HG03066 (cell line): ENCODE results near the gene TREM2.

Experiments
- ATAC-seq: cut with Tn5 transposase; IDR thresholded peaks from one replicate; pipeline ENCODE4 v1.9.1; 2021; ENCODE audit warnings: low read depth; ENCODE audit not compliant: unreplicated experiment

The TREM2 gene

GRCh38 chr6:41184761-41185160 lies 21.8 kb upstream of the TREM2 start:
- no peak for ATAC-seq

GRCh38 chr6:41182069-41183034 lies 19.4 kb upstream of the TREM2 start:
- no peak for ATAC-seq

GRCh38 chr6:41181566-41181965 lies 18.6 kb upstream of the TREM2 start:
- no peak for ATAC-seq

GRCh38 chr6:41179163-41179562 lies 16.2 kb upstream of the TREM2 start:
- ATAC-seq: no peak

GRCh38 chr6:41177695-41178094 lies 14.8 kb upstream of the TREM2 start:
- no peak for ATAC-seq

- ATAC-seq: no peak
Observed at GRCh38 chr6:41177287-41177686, 14.4 kb upstream of the TREM2 start.

- no peak for ATAC-seq
Observed at GRCh38 chr6:41176189-41176588, 13.3 kb upstream of the TREM2 start.

GRCh38 chr6:41175084-41175483 lies 12.2 kb upstream of the TREM2 start:
- no peak for ATAC-seq

GRCh38 chr6:41174610-41175009 lies 11.7 kb upstream of the TREM2 start:
- no peak for ATAC-seq

GRCh38 chr6:41171908-41172307 lies 9.0 kb upstream of the TREM2 start:
- no peak for ATAC-seq

GRCh38 chr6:41170547-41171160 lies 7.7 kb upstream of the TREM2 start:
- no peak for ATAC-seq

GRCh38 chr6:41167173-41167963 lies 4.5 kb upstream of the TREM2 start:
- no peak for ATAC-seq

GRCh38 chr6:41164551-41165120 lies 1.7 kb upstream of the TREM2 start:
- ATAC-seq: no peak

GRCh38 chr6:41163419-41163717 lies 452 bp upstream of the TREM2 start:
- ATAC-seq: no peak

GRCh38 chr6:41161851-41162552 lies 914 bp downstream of the TREM2 start:
- ATAC-seq: no peak

- ATAC-seq: no peak
Observed at GRCh38 chr6:41161380-41161779, 1.5 kb downstream of the TREM2 start.

- ATAC-seq: no peak
Observed at GRCh38 chr6:41160933-41161332, 2.0 kb downstream of the TREM2 start.

GRCh38 chr6:41159415-41160082 lies 3.4 kb downstream of the TREM2 start:
- ATAC-seq: no peak

- no peak for ATAC-seq
Observed at GRCh38 chr6:41157323-41157722, 5.6 kb downstream of the TREM2 start.

GRCh38 chr6:41156771-41157170 lies 6.1 kb downstream of the TREM2 start:
- no peak for ATAC-seq
